HG02943 (cell line): ENCODE measurements around the gene C1QTNF3.
"Not testable (repeated sequence)": the region's sequence is repeated elsewhere in the genome, so short reads cannot be mapped to it uniquely, and the experiment has no call there.

Experiments used
- ATAC-seq: cut with Tn5 transposase; IDR thresholded peaks from one replicate; pipeline ENCODE4 v1.9.1; 2021; ENCODE audit warnings: mild to moderate bottlenecking, low read depth, moderate library complexity; ENCODE audit not compliant: unreplicated experiment

C1QTNF3 gene

GRCh38 chr5:34053133-34053532 is 10.1 kb upstream of the C1QTNF3 start:
- no peak for ATAC-seq

GRCh38 chr5:34051374-34051980 is 8.5 kb upstream of the C1QTNF3 start:
- no peak for ATAC-seq

- ATAC-seq: no peak
Observed at GRCh38 chr5:34047774-34048572, 5.0 kb upstream of the C1QTNF3 start.

GRCh38 chr5:34047143-34047542 is 4.1 kb upstream of the C1QTNF3 start:
- ATAC-seq: no peak

GRCh38 chr5:34045996-34046395 is 3.0 kb upstream of the C1QTNF3 start:
- no peak for ATAC-seq

- no peak for ATAC-seq
Observed at GRCh38 chr5:34045023-34045422, 2.0 kb upstream of the C1QTNF3 start.

- ATAC-seq: no peak
Observed at GRCh38 chr5:34042321-34042720, 692 bp downstream of the C1QTNF3 start.

GRCh38 chr5:34041247-34041972 is 1.6 kb downstream of the C1QTNF3 start:
- no peak for ATAC-seq

- ATAC-seq: no peak
Observed at GRCh38 chr5:34040472-34040871, 2.5 kb downstream of the C1QTNF3 start.

- no peak for ATAC-seq
Observed at GRCh38 chr5:34039398-34040157, 3.4 kb downstream of the C1QTNF3 start.

- no peak for ATAC-seq
Observed at GRCh38 chr5:34038838-34039237, 4.2 kb downstream of the C1QTNF3 start.

- no peak for ATAC-seq
Observed at GRCh38 chr5:34038390-34038789, 4.6 kb downstream of the C1QTNF3 start.

- no peak for ATAC-seq
Observed at GRCh38 chr5:34037726-34038125, 5.3 kb downstream of the C1QTNF3 start.

- no peak for ATAC-seq
Observed at GRCh38 chr5:34035756-34036155, 7.3 kb downstream of the C1QTNF3 start.

GRCh38 chr5:34034534-34035327 is 8.3 kb downstream of the C1QTNF3 start:
- ATAC-seq: peak; percentile 93

- no peak for ATAC-seq
Observed at GRCh38 chr5:34031966-34032365, 11.0 kb downstream of the C1QTNF3 start.

- no peak for ATAC-seq
Observed at GRCh38 chr5:34031117-34031516, 11.9 kb downstream of the C1QTNF3 start.

GRCh38 chr5:34030585-34030984 is 12.4 kb downstream of the C1QTNF3 start:
- not testable (repeated sequence) for ATAC-seq

- no peak for ATAC-seq
Observed at GRCh38 chr5:34030048-34030447, 13.0 kb downstream of the C1QTNF3 start.

- ATAC-seq: no peak
Observed at GRCh38 chr5:34028349-34028748, 14.7 kb downstream of the C1QTNF3 start.
